Stromal cell of bone marrow (primary cell): Measurements from ENCODE around the gene MYL6.
A peak's percentile ranks its signal among the peaks of the same experiment; 100 is the strongest.

Experiments used
- DNase-seq: peaks from one replicate; pipeline ENCODE4 v3.0.0-alpha.2; 2012; ENCODE audit warnings: low read depth

MYL6 gene

GRCh38 chr12:56129206-56129941 lies 28.8 kb upstream of the MYL6 start:
- DNase-seq: no peak

DNA sequence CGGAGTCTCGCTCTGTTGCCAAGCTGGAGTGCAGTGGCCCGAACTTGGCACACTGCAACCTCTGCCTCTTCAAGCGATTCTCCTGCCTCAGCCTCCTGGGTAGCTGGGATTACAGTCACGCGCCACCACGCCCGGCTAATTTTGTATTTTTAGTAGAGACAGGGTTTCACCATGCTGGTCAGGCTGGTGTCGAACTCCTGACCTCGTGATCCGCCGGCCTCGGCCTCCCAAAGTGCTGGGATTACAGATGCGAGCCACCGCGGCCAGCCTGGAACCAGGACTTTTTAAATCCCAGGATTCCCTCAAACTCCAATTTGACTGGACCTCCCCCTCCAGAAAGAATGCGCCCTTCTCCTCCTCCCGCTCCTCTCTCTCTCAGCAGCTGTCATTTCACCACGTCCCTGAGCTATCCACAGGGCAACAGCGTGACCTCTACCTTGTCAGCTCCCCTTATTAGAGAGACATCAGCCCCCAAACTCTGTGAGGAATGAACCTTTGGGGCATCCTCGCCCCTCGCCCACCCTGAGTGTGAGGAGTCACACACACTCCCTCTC lies 28.1 kb upstream of the MYL6 start:
- DNase-seq: no peak

DNA sequence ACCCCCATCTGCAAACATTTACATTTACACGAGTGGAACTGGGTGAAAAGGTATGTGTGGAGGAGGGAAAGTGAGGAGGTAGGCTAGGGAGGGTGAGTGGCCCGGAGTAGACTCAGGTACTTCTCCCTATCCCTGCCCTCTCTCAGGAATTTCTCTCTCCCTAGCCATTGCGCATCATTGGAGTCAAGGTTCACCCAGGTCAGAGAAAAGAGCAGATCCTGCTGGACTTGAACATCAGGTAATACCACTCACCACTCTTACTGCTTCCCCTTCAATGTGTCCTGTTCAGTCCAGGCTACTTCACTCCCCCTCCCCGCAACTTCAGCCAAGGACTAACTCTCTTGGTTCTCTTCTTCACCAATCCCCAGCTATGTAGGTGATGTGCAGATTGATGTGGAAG lies 27.3 kb upstream of the MYL6 start:
- DNase-seq: no peak

DNA sequence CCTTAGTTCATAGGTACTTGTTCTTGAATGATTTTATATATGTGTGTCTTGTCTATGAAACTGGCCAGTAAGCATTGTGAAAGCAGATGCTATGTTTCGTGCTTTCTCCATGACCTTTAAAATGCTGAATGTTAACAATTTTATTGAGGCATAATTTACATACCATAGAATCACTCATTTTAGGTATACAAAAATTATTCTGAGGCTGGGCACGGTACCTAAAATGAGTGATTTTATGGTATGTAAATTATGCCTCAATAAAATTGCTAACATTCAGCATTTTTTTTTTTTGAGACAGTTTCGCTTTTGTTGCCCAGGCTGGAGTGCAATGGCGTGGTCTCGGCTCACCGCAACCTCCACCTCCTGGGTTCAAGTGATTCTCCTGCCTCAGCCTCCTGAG lies 23.3 kb upstream of the MYL6 start:
- DNase-seq: no peak

- no peak for DNase-seq
These were observed 20.1 kb upstream of the MYL6 start for GRCh38 chr12:56137853-56138571.

- no peak for DNase-seq
These were observed 16.0 kb upstream of the MYL6 start for GRCh38 chr12:56141946-56142784.

- DNase-seq: no peak
These were observed 14.9 kb upstream of the MYL6 start for GRCh38 chr12:56143217-56143616.

DNA sequence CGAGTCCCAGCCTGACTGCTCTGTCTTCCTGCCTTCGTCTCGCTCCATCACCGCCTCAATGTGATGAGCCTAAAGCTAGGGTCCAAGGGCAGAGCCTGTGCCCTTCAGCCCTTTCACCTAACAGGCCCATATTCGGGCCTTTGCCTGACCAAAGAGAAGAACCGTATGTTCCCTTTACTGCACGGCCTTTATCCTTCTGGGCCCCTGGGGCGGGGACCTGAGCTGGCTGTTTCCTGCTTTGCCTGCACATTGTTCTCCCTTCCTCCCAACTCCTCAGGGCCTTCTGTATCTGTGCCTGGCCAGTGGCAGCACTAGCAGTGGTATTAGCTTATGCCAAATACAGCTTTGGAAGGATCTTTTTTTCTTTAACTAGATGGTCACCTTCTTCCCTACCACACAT lies 14.3 kb upstream of the MYL6 start:
- DNase-seq: no peak

GRCh38 chr12:56145217-56145616 lies 12.9 kb upstream of the MYL6 start:
- DNase-seq: no peak

GRCh38 chr12:56146492-56147460 lies 11.4 kb upstream of the MYL6 start:
- DNase-seq: no peak

- DNase-seq: no peak
These were observed 7.6 kb upstream of the MYL6 start for GRCh38 chr12:56150563-56150962.

DNA sequence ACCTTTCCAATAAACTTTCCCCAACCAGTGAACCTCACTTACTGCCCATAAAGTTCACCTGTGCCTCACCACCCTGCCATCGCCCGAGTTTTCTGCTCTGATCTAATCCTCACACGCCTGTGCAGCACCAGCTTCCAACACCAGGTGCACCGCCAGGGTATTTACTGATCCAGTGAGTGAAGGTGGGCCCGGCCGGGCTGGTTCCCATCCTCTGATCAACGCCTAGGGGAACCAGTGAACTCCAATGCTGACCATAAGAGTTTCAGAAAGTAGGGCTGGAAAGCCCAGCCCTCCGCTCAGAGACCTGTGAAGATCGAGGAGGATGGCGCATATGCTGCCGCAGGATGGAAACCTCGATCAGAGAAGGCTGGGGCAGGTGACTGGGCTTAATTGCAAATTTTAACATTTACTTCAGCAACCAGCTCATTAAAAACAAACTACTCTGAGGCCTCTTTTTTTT lies 6.5 kb upstream of the MYL6 start:
- no peak for DNase-seq

DNA sequence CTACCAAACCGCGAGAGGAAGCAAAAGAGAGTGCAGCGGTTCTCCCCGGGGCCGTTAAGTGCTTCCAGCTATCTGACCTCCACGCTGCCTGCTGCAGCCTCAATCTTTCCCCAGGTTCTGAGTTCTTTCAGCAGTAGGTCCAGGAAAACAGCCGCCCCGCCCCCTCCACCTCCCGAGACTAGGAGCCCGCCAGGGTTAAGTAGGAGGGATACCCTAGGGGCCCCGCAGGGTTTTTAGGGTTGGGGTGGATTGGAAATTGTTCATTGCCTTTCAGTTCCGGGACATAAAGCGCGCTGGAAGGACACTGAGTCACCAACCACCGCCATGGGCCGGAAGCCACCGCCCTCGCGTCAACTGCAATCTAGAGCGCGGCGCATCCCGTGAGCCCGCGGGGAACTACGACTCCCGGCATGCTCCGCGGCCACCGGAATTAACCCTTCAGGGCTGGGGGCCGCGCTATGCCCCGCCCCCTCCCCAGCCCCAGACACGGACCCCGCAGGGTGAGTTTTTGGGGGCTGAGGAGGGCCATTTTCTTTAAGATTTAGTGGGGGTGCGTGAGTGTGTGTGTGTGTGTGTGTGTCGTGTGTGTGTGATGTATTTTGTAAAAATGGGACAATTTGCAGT lies 5.9 kb upstream of the MYL6 start, which contains the start of gene MYL6B:
Gene MYL6B, plus strand, starts transcription at position 456 of the 624 bp plus-strand sequence. CDS start 1,332 bp downstream, outside the sequence.
- DNase-seq: peak; percentile 89

DNA sequence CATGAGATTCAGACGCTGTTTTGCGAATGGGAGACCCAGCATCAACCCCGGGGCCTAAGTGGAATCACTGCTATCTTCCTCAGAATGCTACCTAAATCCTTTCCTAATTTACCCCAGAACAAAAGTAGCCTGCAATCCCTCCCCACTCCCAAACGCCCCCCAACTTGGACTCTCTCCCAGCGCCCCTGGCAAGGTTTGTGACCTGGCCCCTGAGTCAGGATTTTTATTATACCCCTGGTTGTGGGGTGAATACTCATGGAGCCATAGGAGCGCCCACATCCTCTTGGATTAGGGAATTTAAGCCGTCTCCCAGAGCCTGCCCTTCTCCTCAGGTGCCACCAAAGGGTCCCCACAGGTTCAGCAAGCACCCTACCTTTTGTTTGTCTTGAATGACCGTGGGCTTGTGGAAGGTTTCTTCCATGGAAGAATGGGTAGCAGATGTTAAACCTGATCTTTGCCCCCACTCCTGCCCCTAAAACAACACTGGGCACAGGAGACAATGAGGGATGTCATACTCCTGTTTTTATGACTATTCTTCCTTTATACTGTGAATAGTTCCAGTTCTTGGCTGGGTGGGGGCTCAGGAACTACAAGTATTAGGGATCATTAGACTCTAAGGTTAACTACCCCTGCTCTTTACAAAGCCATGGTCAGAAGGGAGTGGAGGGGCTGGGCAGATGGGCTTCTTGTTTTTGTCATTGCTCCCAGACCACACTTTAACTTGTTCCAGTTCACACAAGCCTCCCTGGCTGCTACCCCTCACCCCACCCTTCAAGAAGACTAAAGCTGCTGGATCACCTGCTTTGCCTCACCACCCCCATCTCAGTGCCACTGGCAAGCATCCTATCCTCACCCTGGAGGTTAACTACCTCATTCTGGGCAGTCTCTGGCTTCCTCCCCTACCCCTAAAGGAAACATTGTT lies 5.1 kb upstream of the MYL6 start:
- DNase-seq: no peak

DNA sequence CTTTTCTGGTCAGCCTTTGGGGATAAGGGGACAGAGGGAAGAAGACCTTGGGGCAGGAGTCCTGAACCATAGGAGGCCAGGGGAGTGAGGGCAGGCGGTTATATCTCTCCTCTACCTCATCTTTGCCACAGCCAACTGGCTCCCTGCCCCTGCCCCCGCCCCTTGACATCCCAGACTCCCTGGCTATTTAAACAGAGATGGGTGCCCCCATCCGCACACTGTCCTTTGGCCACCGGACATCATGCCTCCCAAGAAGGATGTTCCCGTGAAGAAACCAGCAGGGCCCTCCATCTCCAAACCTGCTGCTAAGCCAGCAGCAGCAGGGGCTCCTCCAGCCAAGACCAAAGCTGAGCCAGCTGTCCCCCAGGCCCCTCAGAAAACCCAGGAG lies 4.5 kb upstream of the MYL6 start:
- no peak for DNase-seq

DNA sequence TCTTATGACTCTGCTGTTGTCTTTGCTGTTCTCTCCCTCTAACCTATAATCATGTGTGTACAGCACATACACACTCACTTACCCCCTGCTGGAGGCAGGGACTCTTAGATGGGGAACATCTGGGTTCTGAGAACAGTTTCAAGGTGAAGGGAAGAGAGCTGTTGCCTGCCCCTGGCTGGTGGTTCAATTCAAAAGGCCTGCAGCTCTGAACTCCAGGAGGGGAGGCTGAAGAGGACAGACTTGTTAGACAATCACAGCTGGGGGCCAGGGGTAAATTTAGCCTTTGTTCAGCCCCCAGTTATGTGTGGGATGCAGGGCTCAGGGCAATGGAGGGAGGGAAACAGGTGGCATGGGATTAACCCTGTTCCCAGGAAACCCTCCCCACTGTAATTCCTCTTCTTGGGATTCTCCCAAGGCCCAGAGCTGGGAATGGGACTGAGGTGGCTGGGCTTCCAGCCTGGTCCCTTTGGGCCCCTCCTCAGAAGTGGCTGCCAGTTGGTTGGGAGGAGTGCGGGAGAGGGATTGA lies 3.9 kb upstream of the MYL6 start:
- no peak for DNase-seq

DNA sequence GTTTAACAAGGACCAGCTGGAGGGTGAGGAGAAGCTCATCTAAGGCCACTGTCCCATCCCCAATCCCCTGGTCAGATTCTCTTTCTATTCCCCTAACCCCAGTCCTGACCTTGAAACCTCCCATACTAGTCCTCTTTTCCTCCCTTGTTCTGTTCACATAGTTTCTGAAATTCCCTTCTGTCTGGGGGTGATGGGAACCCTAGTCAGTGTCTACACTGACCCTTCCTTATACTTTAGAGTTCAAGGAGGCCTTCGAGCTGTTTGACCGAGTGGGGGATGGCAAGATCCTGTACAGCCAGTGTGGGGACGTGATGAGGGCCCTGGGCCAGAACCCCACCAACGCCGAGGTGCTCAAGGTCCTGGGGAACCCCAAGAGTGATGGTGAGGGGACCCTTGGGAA lies 3.3 kb upstream of the MYL6 start:
- no peak for DNase-seq

DNA sequence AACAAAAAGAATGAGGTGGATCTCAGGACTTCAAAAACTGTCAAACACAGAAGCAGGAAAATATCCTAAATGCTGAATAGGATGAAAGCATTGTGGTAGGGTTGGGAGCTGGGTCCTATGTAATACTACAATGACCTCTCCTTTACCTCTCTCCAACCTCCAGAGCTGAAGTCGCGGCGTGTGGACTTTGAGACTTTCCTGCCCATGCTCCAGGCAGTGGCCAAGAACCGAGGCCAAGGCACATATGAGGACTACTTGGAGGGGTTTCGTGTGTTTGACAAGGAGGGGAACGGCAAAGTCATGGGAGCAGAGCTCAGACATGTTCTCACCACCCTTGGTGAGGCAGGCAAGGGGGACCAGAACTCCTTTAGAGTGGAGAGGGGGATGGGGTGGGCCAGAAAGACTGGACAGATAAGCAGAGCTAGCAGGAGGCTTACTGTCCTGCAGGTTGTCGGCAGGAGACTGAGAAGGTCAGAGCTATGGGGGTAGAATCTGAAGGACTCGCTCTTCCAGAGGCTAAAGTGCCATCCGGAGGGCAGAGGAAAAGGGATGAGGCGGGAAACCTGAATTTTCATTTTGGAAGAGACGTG lies 2.8 kb upstream of the MYL6 start:
- no peak for DNase-seq
